ENCODE data around the gene CCDC138. TPM values are rescaled to one million over a fixed set of nuclear protein-coding genes. Genes with fewer than 3 reads are reported as not detected.

Gene CCDC138
- total and polyA plus RNA-seq, 2 of the 13 experiments (the other 11 are each of a cell fraction or from before 2014, with no cell fraction given): 5.6 to 32.5 TPM

GRCh38 chr2:108847000-108847399, 60.4 kb downstream of the CCDC138 start:
- H3K9me3 ChIP-seq (ENCODE audit: low read length): no peaks in the 10 kb centered on the region
- POLR2A ChIA-PET: no interaction called here
- H2AFZ ChIP-seq (ENCODE audit: low read length): no peak overlapping the region
- no peaks in the 10 kb centered on the region for H4K20me1 ChIP-seq (ENCODE audit: insufficient read depth, low read length)
- no peaks in the 10 kb centered on the region for H3K79me2 ChIP-seq (ENCODE audit: insufficient read depth, low read length)
- no peaks in the 10 kb centered on the region for H3K4me1 ChIP-seq (ENCODE audit: insufficient read depth, low read length)
- FAIRE-seq (no peak), ATAC-seq (no peak), DNase-seq (ENCODE audit: low spot score) (no peak)
- H3K27me3 ChIP-seq (ENCODE audit: control insufficient read depth in 1 of 2, insufficient read depth in 2 of 2, low read length in 2 of 2): no peaks in the 10 kb centered on the region; a peak in 1 of 5 replicates
- no TSS peak for BruUV-seq (replicated peaks)
- no peak overlapping the region for H3K27ac ChIP-seq (ENCODE audit: extremely low read length, insufficient read depth, low read length)
- CTCF ChIA-PET (ENCODE audit: low intra/inter-chr PET ratio, low total read pairs): no interaction called here
- H3K9ac ChIP-seq (ENCODE audit: insufficient read depth, low read depth, low read length): no peak overlapping the region
- in situ Hi-C loops (cut with HindIII; ENCODE audit: extremely low pct_ligation_motif_present, low pct_unique_long_range_greater_than_20kb) (no loop called here), intact Hi-C loops (cut with micrococcal nuclease; ENCODE audit: unreplicated experiment) (no loop called here)
- H3K36me3 ChIP-seq (replicated peaks in 1 of 2; ENCODE audit: control insufficient read depth in 1 of 2, insufficient read depth in 2 of 2, low read length in 2 of 2): peaks cover 6 to 24% of the 10 kb centered on the region in 2 experiments
- H3K4me3 ChIP-seq (replicated peaks in 1 of 3; ENCODE audit: insufficient read depth in 1 of 3, low read depth in 2 of 3, low read length in 3 of 3): no peak overlapping the region
- H3K4me2 ChIP-seq (ENCODE audit: low read depth, low read length): no peak overlapping the region
- 91% methylated on average over 1 of the region's 1 CpG for WGBS (ENCODE audit: low lambda C conversion rate)
- TF ChIP-seq KLF13 (CRISPR knock-in tag; IDR thresholded peaks at IDR 0.05) (no peak), ZNF264 (CRISPR knock-in tag; IDR thresholded peaks at IDR 0.05) (no peak)

- CTCF ChIA-PET (ENCODE audit: low intra/inter-chr PET ratio, low total read pairs): no interaction called here
- no peaks in the 10 kb centered on the region; a peak in 1 of 5 replicates for H3K27me3 ChIP-seq (ENCODE audit: control insufficient read depth in 1 of 2, insufficient read depth in 2 of 2, low read length in 2 of 2)
- no peaks in the 10 kb centered on the region for H4K20me1 ChIP-seq (ENCODE audit: insufficient read depth, low read length)
- no peak overlapping the region for H3K4me2 ChIP-seq (ENCODE audit: low read depth, low read length)
- in situ Hi-C loops (cut with HindIII; ENCODE audit: extremely low pct_ligation_motif_present, low pct_unique_long_range_greater_than_20kb) (no loop called here), intact Hi-C loops (cut with micrococcal nuclease; ENCODE audit: unreplicated experiment) (no loop called here)
- DNase-seq (ENCODE audit: low spot score): no peak
- H3K9ac ChIP-seq (ENCODE audit: insufficient read depth, low read depth, low read length): no peak overlapping the region
- FAIRE-seq: no peak
- WGBS (ENCODE audit: low lambda C conversion rate): 96% methylated on average over 3 of the region's 3 CpGs
- H3K9me3 ChIP-seq (ENCODE audit: low read length): no peaks in the 10 kb centered on the region
- no peak for ATAC-seq
- no peak overlapping the region for H2AFZ ChIP-seq (ENCODE audit: low read length)
- H3K4me3 ChIP-seq (replicated peaks in 1 of 3; ENCODE audit: insufficient read depth in 1 of 3, low read depth in 2 of 3, low read length in 3 of 3): no peak overlapping the region
- no peak overlapping the region for H3K27ac ChIP-seq (ENCODE audit: extremely low read length, insufficient read depth, low read length)
- no TSS peak for BruUV-seq (replicated peaks)
- H3K79me2 ChIP-seq (ENCODE audit: insufficient read depth, low read length): no peaks in the 10 kb centered on the region
- POLR2A ChIA-PET: no interaction called here
- peaks cover 8 to 26% of the 10 kb centered on the region in 2 experiments; a peak in 4 of 5 replicates for H3K36me3 ChIP-seq (replicated peaks in 1 of 2; ENCODE audit: control insufficient read depth in 1 of 2, insufficient read depth in 2 of 2, low read length in 2 of 2)
- no peaks in the 10 kb centered on the region for H3K4me1 ChIP-seq (ENCODE audit: insufficient read depth, low read length)
- no peak for TF ChIP-seq ZNF230 (CRISPR knock-in tag; IDR thresholded peaks at IDR 0.05)
- TF ChIP-seq ZNF367 (CRISPR knock-in tag; IDR thresholded peaks at IDR 0.05; ENCODE audit: borderline replicate concordance): no peak
- 0 out of 2 replicates have a peak, but pooled peaks have one; percentile 18 for TF ChIP-seq MNT (IDR thresholded peaks at IDR 0.05)
- TF ChIP-seq ZNF598 (CRISPR knock-in tag; IDR thresholded peaks at IDR 0.05; ENCODE audit: borderline replicate concordance): no peak
- no peak for TF ChIP-seq ZHX1 (CRISPR knock-in tag; IDR thresholded peaks at IDR 0.05; ENCODE audit: low read depth)
Measured at GRCh38 chr2:108852375-108852774, 65.8 kb downstream of the CCDC138 start.

All from HepG2 (cell line).